ENCODE results near the gene CBR4. TPM values are rescaled to one million over a fixed set of nuclear protein-coding genes. Genes with fewer than 3 reads are reported as not detected.

Gene CBR4
- total RNA-seq, 1 experiment from 2014 or later: 24.0 TPM

DNA sequence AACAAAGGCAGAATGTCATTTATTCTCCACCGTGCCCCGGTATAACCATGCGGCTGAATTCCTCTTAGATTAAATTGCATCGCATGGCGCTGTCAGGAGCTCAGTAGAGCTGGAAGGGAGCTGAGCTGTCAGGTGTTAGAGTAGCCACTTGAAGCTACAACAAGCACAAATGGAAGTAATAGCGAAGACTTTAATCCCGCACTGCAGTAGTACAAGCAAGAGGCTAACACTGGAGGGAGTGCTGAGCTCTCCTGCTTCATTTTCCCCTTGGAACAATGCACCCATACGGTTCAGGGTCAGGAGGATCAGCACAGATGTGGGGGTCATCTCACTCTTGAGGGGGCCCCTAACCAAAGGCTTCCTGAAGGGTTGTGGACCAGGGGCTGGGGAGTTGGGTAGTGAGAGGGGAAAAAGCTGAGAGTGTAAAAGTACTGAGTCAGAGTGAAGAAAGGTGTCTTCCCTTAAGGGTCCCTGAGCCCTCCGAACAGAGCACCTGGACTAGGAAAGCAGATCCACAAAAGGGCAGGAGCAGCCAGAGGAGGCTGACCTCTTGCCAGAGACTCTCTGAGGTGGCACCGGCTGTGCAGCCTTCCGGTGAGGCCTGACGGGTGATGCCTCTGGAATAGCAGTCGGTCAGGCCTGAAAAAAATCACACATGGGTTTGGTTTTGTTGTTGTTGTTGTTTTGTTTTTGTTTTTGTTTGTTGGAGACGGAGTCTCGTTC is 36.0 kb upstream of the CBR4 start:
- intact Hi-C loops (cut with micrococcal nuclease): no loop called here
- no peaks in the 10 kb centered on the region for H3K27me3 Mint-ChIP-seq (ENCODE audit: insufficient read depth, unreplicated experiment)
- no peak overlapping the region for H3K4me3 Mint-ChIP-seq (ENCODE audit: unreplicated experiment)
- H3K4me1 Mint-ChIP-seq (ENCODE audit: insufficient read depth, unreplicated experiment): no peaks in the 10 kb centered on the region
- CTCF ChIA-PET: interaction anchor here (0.6 to 1.1 kb wide), 3 partner anchors 122 to 485 kb away, joined by 3 to 4 read pairs (median 4); no protein-coding TSS in a partner anchor
- H3K9me3 Mint-ChIP-seq (ENCODE audit: unreplicated experiment): no peaks in the 10 kb centered on the region
- no peak overlapping the region for H3K27ac Mint-ChIP-seq (ENCODE audit: low read depth, unreplicated experiment)
- no TSS peak for BruUV-seq (replicated peaks)
- no peaks in the 10 kb centered on the region for H3K36me3 Mint-ChIP-seq (ENCODE audit: insufficient read depth, unreplicated experiment)
- POLR2A ChIA-PET: no interaction called here
- TF ChIP-seq, protein P1, sequence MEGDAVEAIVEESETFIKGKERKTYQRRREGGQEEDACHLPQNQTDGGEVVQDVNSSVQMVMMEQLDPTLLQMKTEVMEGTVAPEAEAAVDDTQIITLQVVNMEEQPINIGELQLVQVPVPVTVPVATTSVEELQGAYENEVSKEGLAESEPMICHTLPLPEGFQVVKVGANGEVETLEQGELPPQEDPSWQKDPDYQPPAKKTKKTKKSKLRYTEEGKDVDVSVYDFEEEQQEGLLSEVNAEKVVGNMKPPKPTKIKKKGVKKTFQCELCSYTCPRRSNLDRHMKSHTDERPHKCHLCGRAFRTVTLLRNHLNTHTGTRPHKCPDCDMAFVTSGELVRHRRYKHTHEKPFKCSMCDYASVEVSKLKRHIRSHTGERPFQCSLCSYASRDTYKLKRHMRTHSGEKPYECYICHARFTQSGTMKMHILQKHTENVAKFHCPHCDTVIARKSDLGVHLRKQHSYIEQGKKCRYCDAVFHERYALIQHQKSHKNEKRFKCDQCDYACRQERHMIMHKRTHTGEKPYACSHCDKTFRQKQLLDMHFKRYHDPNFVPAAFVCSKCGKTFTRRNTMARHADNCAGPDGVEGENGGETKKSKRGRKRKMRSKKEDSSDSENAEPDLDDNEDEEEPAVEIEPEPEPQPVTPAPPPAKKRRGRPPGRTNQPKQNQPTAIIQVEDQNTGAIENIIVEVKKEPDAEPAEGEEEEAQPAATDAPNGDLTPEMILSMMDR (IDR thresholded peaks at IDR 0.05; ENCODE audit: unreplicated experiment): no peak
- no peak for DNase-seq (ENCODE audit: unreplicated experiment)

- BruUV-seq (replicated peaks): no TSS peak
- H3K27me3 Mint-ChIP-seq (ENCODE audit: insufficient read depth, unreplicated experiment): no peaks in the 10 kb centered on the region
- H3K27ac Mint-ChIP-seq (ENCODE audit: low read depth, unreplicated experiment): no peak overlapping the region
- TF ChIP-seq, protein P1 (IDR thresholded peaks at IDR 0.05; ENCODE audit: unreplicated experiment): no peak
- H3K36me3 Mint-ChIP-seq (ENCODE audit: insufficient read depth, unreplicated experiment): no peaks in the 10 kb centered on the region
- POLR2A ChIA-PET: no interaction called here
- intact Hi-C loops (cut with micrococcal nuclease): no loop called here
- CTCF ChIA-PET: interaction anchor here (0.6 to 1.4 kb wide), 3 partner anchors 19 to 571 kb away, joined by 3 read pairs; no protein-coding TSS in a partner anchor
- no peaks in the 10 kb centered on the region for H3K4me1 Mint-ChIP-seq (ENCODE audit: insufficient read depth, unreplicated experiment)
- no peak overlapping the region for H3K4me3 Mint-ChIP-seq (ENCODE audit: unreplicated experiment)
- DNase-seq (ENCODE audit: unreplicated experiment): no peak
- no peaks in the 10 kb centered on the region for H3K9me3 Mint-ChIP-seq (ENCODE audit: unreplicated experiment)
Measured at GRCh38 chr4:169044714-169045447, 34.8 kb upstream of the CBR4 start.

- H3K9me3 Mint-ChIP-seq (ENCODE audit: unreplicated experiment): no peaks in the 10 kb centered on the region
- no peaks in the 10 kb centered on the region for H3K36me3 Mint-ChIP-seq (ENCODE audit: insufficient read depth, unreplicated experiment)
- TF ChIP-seq, protein P1 (IDR thresholded peaks at IDR 0.05; ENCODE audit: unreplicated experiment): no peak
- ChIA-PET POLR2A (no interaction called here), CTCF (no interaction called here)
- H3K27ac Mint-ChIP-seq (ENCODE audit: low read depth, unreplicated experiment): no peak overlapping the region
- no peaks in the 10 kb centered on the region for H3K4me1 Mint-ChIP-seq (ENCODE audit: insufficient read depth, unreplicated experiment)
- DNase-seq (ENCODE audit: unreplicated experiment): no peak
- no peaks in the 10 kb centered on the region for H3K27me3 Mint-ChIP-seq (ENCODE audit: insufficient read depth, unreplicated experiment)
- no peak overlapping the region for H3K4me3 Mint-ChIP-seq (ENCODE audit: unreplicated experiment)
- no TSS peak for BruUV-seq (replicated peaks)
- intact Hi-C loops (cut with micrococcal nuclease): no loop called here
Measured at GRCh38 chr4:169042608-169043007, 32.6 kb upstream of the CBR4 start.

DNA sequence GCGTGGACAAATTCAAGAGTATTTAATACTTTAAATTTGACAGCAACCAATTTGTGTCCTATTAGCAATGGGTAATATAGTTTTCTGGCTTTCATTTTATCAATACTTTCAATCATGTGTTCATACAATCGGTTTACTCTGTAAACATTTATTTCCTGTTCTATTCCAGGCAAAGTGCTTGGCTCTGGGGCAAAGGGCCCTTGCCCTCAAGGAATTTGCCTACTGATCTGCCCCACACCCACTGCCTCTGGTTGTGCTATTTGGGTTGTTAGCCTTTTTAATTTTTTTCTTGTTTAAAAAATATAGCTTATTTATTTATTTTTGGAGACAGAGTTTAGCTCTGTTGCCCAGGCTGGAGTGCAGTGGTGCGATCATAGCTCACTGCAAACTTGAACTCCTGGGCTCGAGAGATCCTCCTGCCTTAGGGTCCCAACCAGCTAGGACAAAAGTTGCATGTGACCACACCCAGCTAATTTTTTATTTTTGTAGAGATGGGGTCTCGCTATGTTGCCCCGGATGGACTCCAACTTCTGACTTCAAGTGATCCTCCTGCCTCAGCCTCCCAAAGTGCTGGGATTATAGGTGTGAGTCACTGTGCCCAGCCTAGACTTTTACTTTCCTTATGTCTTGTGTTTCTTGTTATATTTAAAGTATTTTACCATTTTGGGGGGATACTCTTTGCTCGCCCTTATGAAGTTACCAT is 30.7 kb upstream of the CBR4 start:
- Mint-ChIP-seq H3K27me3 (ENCODE audit: insufficient read depth, unreplicated experiment) (no peaks in the 10 kb centered on the region), H3K27ac (ENCODE audit: low read depth, unreplicated experiment) (no peak overlapping the region), H3K36me3 (ENCODE audit: insufficient read depth, unreplicated experiment) (no peaks in the 10 kb centered on the region), H3K9me3 (ENCODE audit: unreplicated experiment) (no peaks in the 10 kb centered on the region), H3K4me1 (ENCODE audit: insufficient read depth, unreplicated experiment) (no peaks in the 10 kb centered on the region), H3K4me3 (ENCODE audit: unreplicated experiment) (no peak overlapping the region)
- TF ChIP-seq, protein P1 (IDR thresholded peaks at IDR 0.05; ENCODE audit: unreplicated experiment): no peak
- ChIA-PET CTCF (interaction anchor here (0.6 to 2.2 kb wide), 2 partner anchors 15 to 136 kb away, joined by 3 to 5 read pairs; no protein-coding TSS in a partner anchor), POLR2A (interaction anchor here (0.6 kb wide), 1 partner anchor 176 kb away, joined by 3 read pairs; no protein-coding TSS in a partner anchor)
- BruUV-seq (replicated peaks): no TSS peak
- intact Hi-C loops (cut with micrococcal nuclease): no loop called here
- DNase-seq (ENCODE audit: unreplicated experiment): no peak

Data from MCF 10A (cell line).